ENCODE data around the gene PROZ.
"Not testable (repeated sequence)": the region's sequence is repeated elsewhere in the genome, so short reads cannot be mapped to it uniquely, and the experiment has no call there.

The PROZ gene

DNA sequence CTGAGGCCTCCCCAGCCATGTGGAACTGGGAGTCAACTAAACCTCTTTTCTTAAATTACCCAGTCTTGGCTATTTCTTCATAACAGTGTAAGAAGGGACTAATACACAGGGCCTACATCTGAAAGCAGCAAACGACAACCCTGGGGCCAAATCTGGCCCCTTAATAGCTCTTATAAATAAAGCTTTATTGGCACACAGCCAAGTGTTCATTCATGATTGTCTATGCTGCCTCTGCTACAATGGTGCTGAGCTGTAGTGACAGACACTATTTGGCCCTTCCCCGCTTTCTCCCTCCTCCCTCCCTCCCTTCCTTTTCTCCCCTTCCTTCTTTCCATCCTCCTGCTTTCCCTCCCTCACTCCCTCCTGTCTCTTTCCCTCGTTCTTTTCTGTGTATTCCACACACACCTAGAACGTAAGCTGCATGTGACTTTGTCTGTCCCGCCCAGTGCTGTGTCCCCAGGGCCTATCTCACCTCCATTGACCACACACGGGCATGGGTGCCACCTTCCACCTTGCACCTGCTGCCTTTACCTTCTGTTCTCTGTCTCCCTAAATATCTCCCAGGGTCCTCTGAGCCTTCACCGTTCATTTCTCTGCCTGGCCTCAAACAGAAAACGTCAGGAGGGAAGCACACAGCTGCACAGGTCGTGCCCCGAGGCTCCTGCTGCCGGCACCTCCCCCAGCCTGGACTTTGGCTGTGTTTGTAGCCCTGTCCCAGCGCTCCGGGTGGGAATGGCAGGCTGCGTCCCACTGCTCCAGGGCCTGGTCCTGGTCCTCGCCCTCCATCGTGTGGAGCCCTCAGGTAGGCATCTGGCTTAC, at the start of gene PROZ:
Gene PROZ, plus strand, starts transcription at position 720 of the 819 bp plus-strand sequence. Its CDS starts 13 bp downstream, at position 733.
- no peak for DNase-seq

- DNase-seq = peak; percentile 51
Measured at GRCh38 chr13:113109151-113110047, 49.0 kb upstream of the PROZ start.

- peak; percentile 69 for DNase-seq
Measured at GRCh38 chr13:113110048-113110851, 48.2 kb upstream of the PROZ start.

GRCh38 chr13:113110852-113111315, 47.6 kb upstream of the PROZ start:
- DNase-seq = no peak

DNA sequence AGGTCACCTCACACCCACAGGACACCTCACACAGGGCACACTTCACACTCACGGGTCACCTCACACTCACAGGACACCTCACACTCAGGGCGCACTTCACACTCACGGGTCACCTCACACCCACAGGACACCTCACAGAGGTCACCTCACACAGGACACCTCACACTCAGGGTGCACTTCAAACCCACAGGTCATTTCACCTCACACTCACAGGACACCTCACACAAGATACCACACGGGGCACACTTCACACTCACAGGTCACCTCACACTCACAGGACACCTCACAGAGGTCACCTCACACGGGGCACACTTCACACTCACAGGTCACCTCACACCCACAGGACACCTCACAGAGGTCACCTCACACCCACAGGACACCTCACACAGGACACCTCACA, 46.6 kb upstream of the PROZ start:
- not testable (repeated sequence) for DNase-seq

DNA sequence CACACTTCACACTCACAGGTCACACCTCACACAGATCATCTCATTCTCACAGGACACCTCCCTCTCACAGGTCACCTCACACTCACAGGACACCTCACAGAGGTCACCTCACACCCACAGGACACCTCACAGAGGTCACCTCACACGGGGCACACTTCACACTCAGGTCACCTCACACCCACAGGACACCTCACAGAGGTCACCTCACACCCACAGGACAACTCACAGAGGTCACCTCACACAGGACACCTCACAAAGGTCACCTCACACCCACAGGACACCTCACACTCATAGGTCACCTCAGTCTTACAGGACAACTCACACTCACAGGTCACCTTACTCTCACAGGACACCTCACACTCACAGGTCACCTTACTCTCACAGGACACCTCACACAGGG, 46.0 kb upstream of the PROZ start:
- not testable (repeated sequence) for DNase-seq

- no peak for DNase-seq
Measured at GRCh38 chr13:113112893-113113845, 45.3 kb upstream of the PROZ start.

GRCh38 chr13:113113846-113114271, 44.6 kb upstream of the PROZ start:
- DNase-seq = no peak

DNA sequence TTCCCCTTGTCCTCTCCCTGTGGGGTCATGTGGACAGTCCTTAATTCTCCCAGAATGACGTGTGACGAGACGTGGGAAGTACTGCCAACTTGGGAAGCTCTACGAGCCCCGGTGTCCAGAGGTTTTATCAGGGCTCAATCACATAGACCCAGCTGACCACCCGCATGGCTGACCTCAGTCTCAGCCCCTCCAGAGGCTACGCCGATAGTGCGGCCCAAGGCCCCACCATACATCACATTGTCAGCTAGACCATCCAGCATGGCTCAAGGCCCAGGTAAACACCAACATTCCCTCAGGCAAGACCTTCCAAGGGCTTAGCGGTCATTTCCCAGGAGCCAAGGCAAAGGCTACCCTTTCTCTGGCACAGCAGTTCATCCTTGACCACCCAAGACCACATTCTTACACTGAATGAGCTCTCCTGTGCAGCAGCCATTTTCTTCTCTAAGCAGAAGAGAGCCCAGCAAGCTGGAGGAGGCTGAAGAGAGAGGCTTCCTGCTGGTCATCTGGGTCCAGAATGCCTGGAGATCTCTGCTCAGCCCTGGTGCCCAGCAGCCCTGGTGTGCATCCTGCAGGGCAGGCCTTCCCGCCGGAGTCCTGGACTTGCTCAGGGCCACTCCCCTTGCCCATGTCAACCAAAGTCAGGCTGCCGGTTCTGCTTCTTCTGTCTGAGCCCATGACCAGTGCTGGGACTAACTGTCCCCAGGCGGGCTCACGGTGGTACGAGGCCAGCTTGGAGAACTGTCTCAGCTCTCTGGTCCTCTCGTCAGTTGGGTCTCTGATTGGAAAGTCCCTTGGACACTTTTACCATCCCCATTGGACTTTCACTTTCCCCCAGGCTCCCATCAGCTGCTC, 43.7 kb upstream of the PROZ start:
- no peak for DNase-seq

GRCh38 chr13:113115363-113116205, 42.9 kb upstream of the PROZ start:
- DNase-seq = no peak

- DNase-seq = no peak
Measured at GRCh38 chr13:113116206-113116800, 42.1 kb upstream of the PROZ start.

- DNase-seq = no peak
Measured at GRCh38 chr13:113116871-113117271, 41.6 kb upstream of the PROZ start.

GRCh38 chr13:113117335-113117872, 41.0 kb upstream of the PROZ start:
- DNase-seq = no peak

DNA sequence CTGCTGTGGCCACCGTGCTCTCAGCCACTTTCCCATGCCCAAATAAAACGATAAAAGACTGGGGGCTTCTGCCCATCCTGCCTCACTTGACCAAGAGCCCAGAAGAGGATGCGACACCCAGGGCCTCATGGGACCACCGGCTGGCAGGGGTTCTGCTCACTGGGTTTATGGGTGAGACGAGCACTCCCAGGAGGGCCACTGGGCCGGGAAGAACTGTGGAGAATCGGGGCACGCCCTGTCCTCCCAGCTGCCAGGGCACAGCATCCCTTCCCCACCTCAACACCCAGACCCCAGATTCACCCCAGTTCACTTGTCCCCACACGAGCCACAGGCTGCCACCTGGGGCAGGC, 40.6 kb upstream of the PROZ start:
- no peak for DNase-seq

- DNase-seq = no peak
Measured at GRCh38 chr13:113118261-113119021, 40.0 kb upstream of the PROZ start.

DNA sequence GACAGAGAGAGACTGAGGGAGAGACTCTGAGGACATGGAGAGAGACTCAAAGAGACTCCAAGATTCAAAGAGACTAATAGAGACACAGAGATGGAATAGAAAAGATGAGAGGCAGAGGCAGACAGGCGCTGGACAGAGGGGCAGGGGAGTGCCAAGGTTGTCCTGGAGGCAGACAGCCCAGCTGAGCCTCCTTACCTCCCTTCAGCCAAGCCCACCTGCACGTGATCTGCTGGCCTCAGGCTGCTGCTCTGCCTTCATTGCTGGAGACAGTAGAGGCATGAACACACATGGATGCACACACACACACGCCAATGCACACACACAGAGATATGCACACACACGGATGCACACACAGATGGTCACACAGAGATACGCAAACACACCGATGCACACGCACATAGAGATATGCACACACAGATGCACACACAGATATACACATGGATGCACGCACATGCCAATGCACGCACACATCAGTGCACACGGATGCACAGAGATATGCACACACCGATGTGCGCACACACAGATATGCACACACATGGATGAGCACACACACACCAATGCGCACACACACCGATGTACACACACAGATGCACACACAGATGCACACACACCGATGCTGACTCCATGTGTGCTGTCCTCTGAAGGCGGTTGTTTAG, 39.2 kb upstream of the PROZ start:
- no peak for DNase-seq

DNA sequence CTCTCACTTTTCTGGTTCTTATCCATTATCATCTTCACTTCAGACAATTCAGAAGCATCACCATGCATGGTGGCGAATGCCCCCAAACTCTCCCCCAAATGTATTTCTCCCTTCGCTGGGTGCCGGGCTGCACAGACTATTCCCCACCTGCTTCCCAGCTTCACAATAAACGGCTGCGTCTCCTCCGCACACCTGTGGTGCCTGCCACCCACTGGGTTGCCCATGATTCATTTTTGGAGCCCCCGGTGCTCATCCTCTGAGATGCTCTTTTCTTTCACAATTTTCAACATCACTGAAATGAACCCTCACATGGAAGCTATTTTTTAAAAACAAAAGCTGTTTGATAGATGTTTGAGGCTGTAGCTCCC, 38.6 kb upstream of the PROZ start:
- DNase-seq = peak; percentile 48
